ENCODE measurements around the gene FBLN7.
"Not testable (repeated sequence)": the region's sequence is repeated elsewhere in the genome, so short reads cannot be mapped to it uniquely, and the experiment has no call there.

Gene FBLN7, protein sequence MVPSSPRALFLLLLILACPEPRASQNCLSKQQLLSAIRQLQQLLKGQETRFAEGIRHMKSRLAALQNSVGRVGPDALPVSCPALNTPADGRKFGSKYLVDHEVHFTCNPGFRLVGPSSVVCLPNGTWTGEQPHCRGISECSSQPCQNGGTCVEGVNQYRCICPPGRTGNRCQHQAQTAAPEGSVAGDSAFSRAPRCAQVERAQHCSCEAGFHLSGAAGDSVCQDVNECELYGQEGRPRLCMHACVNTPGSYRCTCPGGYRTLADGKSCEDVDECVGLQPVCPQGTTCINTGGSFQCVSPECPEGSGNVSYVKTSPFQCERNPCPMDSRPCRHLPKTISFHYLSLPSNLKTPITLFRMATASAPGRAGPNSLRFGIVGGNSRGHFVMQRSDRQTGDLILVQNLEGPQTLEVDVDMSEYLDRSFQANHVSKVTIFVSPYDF

DNA sequence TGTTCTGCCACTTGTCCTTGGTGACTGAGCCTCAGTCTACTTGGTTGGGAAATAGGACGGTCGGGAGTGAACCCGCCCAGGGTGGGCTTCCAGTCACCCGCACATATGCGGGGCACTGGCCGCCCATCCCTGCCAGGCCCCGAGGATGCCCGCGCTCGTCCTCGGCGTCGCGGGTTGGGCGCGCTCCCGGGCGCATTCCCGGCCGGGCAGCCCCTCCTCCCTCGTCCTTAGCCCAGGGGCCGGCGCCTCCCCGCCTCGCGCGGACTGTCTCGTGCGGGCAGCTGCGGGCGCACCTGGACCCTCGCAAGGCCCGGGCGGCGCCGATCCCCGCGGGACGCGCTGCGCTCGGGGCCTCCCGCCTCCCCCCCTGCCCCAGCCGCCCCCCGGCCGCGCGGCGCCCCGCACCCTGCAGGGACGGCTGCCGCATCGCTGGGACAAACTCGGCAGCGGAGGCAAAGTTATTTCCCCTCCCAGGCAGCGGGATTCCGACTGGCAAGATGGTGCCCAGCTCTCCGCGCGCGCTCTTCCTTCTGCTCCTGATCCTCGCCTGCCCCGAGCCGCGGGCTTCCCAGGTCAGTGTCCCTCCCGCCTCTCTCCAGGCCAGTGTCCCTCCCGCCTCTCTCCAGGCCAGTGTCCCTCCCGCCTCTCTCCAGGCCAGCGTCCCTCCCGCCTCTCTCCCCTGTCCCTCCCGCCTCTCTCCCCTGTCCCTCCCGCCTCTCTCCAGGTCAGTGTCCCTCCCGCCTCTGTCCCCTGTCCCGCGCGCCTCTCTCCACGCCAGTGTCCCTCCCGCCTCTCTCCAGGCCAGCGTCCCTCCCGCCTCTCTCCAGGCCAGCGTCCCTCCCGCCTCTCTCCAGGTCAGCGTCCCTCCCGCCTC lies at the start of gene FBLN7:
Gene FBLN7 (plus strand): TSS at position 227 of the 874 bp plus-strand sequence. CDS start 271 bp downstream, at position 498.
- DNase-seq, result no peak

DNA sequence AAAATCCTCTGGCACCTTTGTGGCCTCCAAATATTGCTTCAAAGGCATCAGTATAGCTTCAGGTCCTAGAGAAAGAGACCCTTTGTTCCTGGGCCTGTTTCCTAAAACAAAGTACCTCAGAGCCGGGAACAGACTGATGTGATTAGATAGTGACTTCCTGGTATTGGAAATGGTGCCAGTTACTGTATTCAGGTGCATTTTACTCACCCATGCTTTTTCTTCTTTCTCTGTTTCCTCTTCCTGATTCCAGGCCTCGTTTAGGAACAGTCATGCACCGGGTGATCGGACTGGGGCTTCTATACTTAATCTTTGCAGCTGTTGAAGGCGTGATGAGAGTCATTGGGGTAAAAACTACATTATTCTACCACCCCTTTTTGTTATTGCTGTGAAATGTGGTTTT lies 48.8 kb upstream of the FBLN7 start:
- DNase-seq, result no peak

DNA sequence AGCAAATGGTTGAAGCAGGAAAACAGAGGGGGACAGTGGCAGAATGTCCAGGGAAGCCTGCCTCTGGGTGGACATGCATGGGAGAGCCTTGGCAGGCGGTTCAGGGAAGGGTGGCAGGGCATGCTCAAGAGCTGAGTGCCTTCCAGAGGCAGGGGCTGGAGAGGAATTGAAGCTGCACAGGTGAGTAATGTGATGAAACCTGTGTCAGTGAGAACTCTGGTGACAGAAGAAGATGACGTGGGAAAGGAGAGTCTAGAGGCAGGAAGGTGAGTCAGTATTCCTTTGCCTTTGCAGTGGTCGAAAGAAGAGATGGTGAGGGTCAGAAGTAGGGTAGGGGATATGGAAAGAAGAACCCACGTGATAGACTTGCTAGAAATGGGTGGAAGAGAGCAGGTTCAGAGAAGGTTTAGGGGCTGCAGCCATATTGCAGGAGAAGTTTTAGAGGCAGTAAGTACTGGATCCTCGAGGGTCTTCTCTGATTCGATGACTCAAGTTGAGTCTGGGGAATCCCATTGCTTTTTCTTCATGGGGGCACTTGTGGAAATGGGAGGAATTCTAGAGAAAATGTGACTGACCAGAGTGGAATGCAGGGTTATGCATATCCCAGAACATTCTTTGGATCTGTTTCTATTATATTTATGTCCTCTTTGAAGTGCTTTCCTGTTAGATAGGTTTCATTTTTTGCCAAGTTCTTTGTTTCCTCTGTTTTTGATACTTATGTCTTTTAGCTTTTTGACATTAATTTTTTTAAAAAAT lies 45.7 kb upstream of the FBLN7 start:
- DNase-seq, result no peak

DNA sequence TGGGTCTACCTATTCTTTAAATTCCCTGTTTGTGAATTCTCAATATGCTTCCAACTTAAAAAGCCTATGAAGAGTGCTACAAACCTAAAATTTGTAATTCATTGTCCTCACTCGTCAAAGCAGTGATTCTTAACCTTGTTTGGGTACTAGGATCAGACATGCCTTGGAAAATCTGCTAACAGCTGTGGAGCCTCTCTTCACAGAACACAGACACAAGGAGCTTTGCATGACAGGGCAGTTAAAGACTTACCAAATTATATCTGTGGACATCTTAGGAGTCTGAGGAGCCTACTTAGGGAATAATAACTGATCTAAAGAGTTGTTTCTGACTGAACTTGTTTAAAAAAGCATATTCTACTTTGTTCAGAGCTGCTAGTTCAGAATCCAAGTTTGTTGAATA lies 45.0 kb upstream of the FBLN7 start:
- DNase-seq, result no peak

DNA sequence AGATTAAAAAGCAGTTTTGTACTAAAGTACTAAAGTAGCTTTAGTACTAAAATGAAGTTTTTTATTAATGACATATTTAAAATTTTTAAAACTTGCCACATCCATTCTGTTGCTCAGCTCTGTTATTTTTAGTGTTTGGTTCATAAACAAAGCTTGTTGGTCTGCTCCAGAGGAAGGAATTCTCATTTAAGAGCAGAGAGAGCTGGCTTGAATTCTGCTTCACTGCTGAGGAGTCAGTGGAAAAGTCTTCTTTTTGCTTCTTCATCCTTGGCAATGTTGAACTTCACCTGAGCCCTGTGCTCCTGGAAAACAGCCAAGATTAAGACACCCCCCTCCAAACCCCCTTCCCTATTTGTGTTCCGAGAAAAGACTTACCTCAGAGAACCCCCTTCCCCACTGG lies 42.5 kb upstream of the FBLN7 start:
- no peak for DNase-seq

DNA sequence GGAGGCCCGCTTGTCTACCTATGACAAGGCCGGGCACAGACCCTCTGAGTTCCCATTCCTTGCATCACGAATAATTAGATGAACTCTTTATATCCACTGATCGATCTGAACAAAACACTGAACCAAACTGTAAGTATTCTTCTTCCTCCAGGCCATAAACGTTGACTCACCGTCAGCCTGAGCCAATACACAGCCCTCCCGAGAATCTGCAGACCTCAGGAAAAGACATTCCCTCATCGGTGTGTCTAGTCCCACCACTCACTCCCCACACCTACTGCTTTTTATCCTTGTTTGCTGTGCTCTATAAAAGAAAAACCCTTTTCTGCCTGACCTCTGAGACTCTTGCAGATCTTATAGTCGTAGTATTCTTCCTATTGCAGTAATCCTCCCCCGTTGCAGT lies 42.1 kb upstream of the FBLN7 start:
- no peak for DNase-seq

DNA sequence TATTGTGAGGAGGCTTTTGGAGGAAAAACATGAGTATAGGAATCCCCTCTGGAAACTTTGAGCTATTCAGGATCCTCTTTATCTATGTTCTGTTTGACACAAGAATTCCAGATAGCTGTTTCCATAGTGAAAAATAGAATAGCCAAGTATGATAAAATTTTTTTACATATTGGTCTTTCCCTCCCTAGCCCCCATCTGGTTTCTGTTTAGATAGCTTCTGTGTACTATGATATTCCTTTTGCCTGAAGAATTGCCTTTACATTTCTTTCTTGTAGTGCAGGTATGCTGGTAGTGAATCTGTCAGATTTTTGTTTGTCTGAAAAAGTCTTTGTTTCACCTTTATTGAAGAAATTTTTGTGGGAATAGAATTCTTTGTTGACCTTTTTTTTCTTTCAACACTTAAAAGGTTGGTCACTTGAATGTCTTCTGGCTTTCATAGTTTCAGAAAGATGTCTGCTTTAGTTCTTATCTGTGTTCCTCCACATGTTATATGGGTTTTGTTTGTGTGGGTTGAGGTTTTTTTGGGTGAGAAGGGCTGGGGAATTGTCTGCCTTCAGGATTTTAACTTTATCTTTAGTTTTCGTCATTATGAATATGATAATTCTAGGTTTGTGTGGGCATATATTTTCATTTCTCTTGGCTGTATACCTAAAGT lies 29.9 kb upstream of the FBLN7 start:
- no peak for DNase-seq

DNA sequence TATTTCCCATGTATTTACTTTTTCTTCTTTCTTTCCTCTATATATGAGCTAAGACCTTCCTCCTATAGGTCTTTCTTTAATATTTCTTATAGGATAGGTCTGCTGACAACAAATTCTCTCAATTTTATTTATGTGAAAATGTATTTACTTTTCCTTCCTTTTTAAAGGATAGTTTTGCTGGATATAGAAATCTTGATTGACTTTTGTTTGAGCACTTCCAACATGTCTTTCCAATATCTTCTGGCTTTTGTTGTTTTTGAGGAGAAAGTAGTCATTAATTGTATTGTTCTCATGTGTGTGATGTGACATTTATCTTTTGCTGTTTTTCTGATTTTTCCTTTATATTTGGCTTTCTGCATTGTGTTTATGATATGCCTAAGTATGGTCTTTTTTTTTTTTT lies 28.9 kb upstream of the FBLN7 start:
- no peak for DNase-seq

DNA sequence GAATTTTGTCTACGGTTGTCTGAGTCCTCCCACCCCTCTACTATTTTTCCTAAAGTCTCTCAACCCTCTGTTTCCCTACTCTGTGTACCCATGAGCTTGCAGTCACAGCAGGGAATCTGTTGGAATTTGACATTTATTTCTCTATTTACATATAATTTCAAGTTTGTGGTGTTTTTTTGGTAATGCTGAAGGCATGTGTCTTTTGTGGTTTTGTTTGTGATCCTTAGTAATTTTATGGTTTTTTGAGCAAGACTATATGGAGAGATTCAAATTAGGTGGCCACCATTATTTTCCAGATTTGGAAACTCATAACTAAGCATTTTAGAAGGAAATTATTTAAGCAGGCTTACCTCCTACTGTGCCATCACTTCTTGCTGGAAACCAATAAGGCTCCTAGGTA lies 27.2 kb upstream of the FBLN7 start:
- DNase-seq, result no peak

DNA sequence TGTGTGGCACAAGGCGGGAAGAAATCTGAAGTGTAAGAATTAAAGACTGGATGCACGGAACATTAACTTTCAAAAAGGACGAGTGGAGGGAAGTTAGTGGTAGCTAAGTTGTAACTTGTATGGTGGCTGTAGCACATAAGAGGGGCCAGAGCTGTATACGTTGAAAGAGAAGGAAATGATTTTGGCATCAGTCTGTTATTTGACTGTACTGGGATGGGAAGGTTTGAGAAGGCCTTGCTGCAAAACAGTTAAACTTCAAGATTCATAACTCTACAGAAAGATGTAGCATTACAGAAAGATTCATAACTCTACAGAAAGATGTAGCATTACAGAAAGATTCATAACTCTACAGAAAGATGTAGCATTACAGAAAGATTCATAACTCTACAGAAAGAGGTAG lies 24.8 kb upstream of the FBLN7 start:
- not testable (repeated sequence) for DNase-seq

DNA sequence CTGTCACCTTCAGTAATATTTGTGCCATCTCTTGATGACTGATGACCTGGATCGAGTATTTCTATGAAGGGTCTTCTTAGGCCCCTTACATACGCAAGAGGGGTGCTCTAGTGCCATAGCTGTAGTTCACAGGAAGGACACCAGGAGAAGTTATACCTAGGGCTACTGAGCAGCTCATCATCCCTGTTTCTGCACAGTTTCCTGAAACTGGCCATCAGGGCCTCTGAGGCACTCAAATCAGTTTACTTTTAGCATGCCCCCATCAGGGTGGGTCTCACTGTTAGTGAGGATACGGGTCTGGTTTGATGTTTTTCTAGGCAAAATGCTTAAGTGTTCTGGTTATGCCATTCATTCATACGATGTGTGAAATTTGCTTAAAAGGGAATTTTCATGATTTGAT lies 20.0 kb upstream of the FBLN7 start:
- DNase-seq, result no peak

DNA sequence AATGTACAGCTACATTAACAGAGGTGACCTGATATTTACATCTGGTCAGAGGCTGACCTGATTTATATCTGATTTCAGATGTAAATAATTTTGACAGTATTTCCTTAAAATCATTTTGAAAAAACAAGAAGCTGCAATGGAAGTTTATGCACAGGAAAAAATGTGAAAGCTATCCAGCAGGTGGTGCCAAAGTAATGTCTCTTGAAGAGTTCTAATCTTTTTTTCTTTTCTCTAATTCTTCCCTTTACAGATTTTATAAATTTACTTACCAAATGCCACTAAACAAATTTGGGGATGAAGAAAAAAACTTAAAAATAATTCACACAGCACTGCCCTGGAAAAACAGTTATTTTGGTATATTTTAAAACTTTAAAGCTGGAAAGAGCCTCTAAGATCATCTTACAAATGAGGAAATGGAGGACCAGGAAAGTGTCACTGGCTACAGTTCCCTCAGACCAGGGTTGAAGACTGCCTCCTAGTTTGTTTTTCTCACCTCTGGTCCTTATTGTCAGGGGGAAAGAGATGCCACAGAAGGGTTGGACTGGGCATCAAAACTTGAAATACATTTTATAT lies 16.4 kb upstream of the FBLN7 start:
- peak; percentile 39 for DNase-seq

DNA sequence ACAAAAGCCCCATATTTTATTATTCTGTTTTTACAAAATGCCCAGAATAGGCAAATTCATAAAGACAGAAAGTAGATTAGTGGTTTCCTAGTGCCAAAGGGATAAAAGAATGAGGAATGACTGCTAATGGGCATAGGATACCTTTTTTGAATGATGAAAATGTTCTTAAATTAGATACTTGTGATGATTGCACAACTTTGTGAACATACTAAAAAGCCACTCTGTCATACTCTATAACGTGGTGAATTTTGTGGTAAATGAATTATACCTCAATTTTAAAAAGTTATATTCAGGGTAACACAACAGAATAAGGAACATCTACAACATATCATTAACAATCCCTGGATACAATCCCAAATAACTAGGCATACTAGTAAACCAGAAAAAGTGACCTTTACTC lies 9.1 kb upstream of the FBLN7 start:
- no peak for DNase-seq

DNA sequence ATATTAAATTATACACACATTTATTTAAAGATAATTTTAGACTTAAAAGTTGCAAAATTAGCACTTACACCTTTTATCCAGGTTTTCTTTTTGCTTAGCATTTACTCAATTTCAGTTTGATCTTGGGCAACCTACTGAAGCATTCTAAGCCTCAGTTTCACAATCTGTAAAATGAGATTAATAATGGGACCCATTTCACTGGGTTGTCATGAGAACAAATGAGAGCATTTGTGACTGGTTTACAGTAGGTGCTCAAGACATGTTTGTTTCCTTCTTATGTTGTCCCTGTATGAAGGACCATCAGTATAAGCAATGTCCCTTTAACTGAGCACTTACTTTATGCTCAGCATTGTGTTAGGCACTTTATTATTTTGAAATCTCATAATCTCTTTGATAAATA lies 4.8 kb upstream of the FBLN7 start:
- no peak for DNase-seq

DNA sequence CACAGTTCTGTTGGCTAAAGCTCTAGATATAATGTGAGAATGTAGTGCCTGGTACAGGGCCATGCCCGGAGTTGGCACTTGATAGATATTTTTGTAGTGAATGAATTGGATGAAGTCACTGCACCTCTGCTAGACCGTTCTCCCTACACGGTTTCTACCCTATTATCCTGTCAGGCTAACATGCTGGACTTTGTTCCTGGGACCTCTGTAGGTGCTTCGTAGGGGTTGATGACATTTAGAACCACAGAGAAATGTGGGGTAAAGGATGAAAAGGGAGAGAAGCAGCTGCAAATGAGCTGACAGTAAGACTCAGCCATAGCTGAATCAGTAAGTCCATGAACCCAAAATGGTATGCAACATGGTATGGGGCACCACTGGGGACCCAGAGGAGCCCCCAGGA lies 4.1 kb upstream of the FBLN7 start:
- no peak for DNase-seq

DNA sequence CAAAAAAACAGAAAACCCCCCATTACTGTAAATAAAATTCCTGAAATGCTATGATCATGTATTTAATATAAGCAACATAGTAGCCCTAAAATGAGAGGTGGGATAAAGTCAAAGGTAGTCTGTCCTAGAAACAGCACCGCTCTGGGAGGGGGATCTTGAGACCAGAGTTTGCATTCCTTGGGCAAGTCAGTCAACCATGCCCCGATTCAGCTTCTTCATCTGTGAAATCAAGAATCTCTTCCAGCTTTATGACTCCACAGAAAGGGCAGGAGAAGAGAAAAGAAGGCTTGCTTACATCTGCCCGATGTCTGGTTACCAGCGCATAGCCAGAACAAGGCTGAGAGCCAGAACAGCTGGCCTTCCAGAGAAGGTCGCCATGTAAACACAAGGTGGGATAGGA lies 2.1 kb upstream of the FBLN7 start:
- no peak for DNase-seq

DNA sequence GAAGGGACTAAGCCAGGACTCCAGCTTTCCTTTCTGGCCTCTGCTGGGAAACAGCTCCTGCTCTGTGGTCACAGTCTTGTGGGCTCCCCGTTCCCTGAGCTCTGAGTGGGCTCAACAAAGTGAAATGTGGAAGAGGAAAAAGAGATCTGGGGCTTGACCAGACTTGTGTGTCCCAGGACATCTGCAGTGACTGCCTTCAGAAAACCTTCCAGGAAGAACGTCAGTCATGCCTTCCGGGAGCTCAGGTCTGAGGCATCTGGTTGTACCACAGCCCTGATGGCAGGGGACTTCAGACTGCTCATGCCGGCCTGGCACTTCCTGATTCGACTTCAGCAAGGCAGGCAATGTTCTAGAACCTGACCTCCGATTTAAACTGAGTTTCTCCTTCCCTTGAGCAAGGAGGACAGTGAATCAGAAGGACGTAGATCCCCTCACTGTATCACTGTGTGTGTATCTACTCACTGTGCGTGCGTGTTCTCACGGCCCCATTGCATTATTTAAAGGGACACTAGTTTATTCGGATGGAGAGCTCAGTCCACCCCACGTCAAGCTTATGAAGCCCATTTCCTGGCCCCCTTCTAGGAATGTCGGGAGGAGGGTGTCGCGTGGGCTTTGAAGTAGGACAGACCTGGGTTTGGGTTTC lies 548 bp upstream of the FBLN7 start:
- DNase-seq, result no peak

DNA sequence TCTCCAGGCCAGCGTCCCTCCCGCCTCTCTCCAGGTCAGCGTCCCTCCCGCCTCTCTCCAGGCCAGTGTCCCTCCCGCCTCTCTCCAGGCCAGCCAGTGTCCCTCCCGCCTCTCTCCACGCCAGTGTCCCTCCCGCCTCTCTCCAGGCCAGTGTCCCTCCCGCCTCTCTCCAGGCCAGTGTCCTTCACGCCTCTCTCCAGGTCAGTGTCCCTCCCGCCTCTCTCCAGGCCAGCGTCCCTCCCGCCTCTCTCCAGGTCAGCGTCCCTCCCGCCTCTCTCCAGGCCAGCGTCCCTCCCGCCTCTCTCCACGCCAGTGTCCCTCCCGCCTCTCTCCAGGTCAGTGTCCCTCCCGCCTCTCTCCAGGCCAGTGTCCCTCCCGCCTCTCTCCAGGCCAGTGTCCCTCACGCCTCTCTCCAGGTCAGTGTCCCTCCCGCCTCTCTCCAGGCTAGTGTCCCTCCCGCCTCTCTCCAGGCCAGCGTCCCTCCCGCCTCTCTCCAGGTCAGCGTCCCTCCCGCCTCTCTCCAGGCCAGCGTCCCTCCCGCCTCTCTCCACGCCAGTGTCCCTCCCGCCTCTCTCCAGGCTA lies 939 bp downstream of the FBLN7 start:
- DNase-seq, result not testable (repeated sequence)

DNA sequence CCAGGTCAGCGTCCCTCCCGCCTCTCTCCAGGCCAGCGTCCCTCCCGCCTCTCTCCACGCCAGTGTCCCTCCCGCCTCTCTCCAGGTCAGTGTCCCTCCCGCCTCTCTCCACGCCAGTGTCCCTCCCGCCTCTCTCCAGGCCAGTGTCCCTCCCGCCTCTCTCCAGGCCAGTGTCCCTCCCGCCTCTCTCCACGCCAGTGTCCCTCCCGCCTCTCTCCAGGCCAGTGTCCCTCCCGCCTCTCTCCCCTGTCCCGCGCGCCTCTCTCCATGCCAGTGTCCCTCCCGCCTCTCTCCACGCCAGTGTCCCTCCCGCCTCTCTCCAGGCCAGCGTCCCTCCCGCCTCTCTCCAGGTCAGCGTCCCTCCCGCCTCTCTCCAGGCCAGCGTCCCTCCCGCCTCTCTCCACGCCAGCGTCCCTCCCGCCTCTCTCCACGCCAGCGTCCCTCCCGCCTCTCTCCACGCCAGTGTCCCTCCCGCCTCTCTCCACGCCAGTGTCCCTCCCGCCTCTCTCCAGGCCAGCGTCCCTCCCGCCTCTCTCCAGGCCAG lies 1.5 kb downstream of the FBLN7 start:
- DNase-seq, result not testable (repeated sequence)

DNA sequence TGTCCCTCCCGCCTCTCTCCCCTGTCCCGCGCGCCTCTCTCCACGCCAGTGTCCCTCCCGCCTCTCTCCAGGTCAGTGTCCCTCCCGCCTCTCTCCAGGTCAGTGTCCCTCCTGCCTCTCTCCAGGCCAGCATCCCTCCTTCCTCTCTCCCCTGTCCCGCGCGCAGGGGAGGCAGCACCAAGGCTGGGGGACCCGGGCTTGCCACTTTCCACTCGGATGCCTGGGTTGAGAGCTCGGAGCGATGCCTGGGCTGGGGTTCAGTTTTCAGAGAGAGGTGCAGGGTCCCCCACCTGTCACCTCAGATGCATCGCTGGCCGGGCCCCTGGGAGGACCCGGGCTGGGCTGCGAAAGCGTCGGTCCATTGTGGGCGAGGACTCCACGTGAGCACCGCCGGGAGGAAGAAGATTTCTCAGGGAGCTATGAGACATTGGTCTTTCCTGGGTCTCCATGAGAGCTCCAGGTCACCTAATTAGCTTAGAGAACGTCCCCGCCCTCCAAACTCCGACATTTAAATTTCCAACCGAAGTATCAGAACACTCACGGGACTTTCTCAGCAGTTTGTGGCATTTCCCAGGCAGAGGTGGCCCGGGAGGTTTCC lies 2.1 kb downstream of the FBLN7 start:
- no peak for DNase-seq
